GM21447 (cell line): ENCODE measurements around the gene SCG5.

Experiments used
- ATAC-seq: cut with Tn5 transposase; IDR thresholded peaks from one replicate; pipeline ENCODE4 v1.9.1; 2021; ENCODE audit not compliant: unreplicated experiment

The SCG5 gene

DNA sequence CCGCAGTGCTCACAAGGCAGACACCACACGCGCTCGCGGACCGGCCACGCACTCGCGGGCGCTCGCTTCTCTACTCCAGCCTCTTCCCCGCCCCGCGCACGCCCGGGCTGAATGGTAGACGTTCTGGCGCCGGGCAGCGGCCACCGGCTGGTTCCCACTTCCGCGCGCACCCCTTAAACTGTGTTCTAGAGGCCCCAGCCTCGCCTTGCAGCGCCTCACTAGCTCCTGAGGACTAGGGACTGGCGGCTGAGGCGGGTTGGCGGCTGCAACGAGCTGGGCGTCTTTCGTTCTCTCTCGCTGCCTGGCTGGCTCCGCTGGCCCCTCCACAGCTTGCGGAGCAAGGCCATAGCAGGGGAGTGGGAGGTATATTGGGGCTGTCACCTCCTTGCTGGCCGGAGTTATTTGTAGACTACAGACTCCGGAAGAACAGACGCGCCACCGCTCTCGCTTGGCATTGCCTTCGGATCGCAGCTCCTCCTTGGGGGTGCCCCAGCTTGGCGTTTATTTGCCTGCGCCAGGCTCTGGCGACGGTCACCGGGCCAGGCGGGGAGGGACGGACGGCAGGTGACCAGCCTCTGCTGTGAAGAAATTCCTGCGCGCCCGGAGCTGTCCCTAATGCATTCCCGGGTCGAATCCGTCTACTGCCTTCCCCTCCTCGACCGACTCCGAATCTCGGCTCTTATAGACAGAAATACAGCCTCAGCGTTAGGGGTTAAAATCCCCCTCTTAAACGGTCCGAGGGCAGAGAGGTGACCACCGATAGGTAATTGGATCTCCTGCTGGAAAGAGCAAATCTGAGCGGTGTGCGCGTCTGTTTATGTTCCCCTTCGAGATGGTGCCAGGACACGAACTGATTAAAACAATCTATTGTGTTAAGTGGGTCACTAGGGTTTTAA is 77.6 kb downstream of the SCG5 start:
- no peak for ATAC-seq

GRCh38 chr15:32721596-32721995 is 80.1 kb downstream of the SCG5 start:
- no peak for ATAC-seq

- no peak for ATAC-seq
Measured at GRCh38 chr15:32722136-32722535, 80.6 kb downstream of the SCG5 start.

DNA sequence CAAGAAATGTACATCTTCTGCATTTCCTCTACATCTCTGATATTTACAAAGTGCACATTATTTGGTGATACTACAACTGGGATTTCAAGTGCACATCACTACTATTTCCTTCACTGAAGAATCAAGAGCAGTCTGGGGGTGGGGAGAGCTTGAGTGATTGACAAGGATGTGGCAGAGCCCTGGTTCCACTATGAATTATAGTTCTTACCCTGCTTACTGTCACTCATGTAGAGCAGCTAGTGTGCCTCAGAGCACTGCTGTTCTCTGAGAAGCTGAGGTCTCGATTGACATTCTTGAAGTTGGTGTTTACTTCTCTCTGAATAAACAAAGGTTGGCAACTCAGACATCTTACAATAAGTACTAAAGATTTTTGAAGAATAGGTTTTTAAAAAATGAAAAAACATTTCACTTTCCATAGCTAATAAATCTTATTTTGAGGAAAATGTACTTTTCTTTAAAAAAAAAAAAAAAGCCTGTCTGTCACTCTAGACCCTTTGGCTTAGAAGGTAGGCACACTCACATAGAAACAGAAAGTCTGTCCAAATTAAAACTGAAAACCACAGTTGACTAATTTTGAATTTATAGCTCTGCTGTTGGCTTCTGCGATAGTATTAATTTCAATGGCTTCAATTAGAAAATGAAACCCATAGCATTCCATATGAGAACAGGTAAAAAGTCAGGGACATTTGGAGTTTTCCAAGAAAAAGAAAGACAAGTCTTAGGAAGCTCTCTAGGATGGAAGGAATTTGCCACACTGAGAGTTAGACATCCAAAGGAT is 81.8 kb downstream of the SCG5 start:
- ATAC-seq: peak; percentile 88

DNA sequence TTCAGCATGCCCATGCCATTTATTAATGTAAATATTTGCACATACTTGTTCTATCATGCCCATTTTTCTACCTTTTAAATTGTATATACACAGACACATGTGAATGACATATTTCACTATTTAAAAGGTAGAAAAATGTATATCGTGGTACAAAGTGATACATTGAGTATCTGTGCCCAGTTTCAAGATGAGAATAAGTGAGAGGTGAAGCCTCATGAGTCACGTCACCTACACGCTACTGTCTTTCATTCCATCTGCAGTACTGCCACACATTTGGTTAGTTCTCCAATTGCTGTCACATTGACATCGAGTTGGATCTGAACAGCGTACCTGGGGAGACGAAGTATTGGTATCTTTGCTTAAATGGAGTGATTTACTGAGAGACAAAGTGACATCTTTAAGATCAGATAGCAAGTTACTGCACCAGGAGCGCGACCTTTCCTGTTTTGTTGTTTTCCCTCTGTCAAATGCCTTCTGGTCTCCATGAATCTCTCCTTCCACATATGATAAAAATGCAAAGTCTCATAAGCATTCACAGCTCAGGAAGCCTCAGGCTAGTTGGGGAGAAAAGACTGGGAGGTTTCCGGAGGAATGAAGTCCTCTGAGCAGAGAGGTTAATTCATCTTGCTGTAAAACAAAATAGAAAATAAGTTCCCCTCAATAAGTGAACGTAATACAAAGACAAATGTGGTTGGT is 88.3 kb downstream of the SCG5 start:
- ATAC-seq: no peak

- no peak for ATAC-seq
Measured at GRCh38 chr15:32730677-32731654, 89.5 kb downstream of the SCG5 start.

GRCh38 chr15:32732574-32733157 is 91.2 kb downstream of the SCG5 start:
- ATAC-seq: no peak

DNA sequence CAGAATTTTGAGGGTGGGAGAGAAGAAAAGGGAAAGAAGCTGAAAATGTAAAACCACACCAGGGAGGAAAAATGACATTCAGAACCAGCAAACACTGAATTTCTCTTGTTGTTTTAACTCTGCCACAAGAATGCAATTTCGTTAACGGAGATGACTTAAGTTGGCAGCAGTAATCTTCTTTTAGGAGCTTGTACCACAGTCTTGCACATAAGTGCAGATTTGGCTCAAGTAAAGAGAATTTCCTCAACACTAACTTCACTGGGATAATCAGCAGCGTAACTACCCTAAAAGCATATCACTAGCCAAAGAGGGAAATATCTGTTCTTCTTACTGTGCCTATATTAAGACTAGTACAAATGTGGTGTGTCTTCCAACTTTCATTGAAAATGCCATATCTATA is 91.8 kb downstream of the SCG5 start:
- no peak for ATAC-seq

- ATAC-seq: no peak
Measured at GRCh38 chr15:32735989-32736700, 94.6 kb downstream of the SCG5 start.

DNA sequence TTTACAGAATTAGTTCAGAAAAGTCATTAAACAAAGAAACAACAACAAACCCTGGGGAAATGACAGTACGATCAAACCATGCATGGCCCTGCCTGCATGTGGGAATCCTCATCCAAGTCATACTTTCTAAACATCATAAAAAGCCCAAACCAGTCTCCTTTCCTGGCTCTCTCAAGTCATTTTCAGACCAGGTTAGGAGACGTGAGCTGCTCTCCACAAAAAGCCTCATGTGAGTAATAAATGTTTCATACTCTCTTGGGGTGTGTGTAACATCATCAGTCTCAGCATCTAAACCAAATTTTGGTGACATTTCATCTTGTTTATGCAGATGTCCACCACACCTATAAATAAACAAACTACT is 95.2 kb downstream of the SCG5 start:
- no peak for ATAC-seq

GRCh38 chr15:32737304-32737703 is 95.8 kb downstream of the SCG5 start:
- no peak for ATAC-seq

- ATAC-seq: no peak
Measured at GRCh38 chr15:32738666-32739065, 97.2 kb downstream of the SCG5 start.

DNA sequence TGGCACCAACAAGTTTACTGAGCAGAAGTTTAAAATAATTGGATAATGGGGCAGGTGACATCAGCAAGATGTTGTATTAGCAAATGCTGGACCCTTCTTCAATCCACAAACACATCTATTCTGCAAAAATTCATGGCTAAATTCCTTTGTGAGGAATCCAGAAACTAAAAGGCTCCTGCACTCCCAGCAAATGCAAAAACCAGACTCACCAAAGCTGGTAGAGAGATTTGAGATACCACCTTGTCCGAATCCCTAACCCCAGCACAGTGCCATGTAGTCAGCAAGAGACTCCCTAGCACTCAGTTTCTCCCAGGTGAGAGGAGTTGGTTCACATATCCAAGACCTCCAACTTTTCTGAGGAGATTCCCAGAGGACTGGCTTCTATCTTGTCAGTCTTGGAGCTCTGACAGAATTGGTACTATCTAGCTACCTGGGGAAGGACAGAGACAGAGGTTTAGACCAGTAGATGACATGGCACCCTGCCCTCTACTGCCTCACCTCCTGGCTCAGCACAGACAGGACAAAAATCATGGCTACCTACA is 98.1 kb downstream of the SCG5 start:
- no peak for ATAC-seq

DNA sequence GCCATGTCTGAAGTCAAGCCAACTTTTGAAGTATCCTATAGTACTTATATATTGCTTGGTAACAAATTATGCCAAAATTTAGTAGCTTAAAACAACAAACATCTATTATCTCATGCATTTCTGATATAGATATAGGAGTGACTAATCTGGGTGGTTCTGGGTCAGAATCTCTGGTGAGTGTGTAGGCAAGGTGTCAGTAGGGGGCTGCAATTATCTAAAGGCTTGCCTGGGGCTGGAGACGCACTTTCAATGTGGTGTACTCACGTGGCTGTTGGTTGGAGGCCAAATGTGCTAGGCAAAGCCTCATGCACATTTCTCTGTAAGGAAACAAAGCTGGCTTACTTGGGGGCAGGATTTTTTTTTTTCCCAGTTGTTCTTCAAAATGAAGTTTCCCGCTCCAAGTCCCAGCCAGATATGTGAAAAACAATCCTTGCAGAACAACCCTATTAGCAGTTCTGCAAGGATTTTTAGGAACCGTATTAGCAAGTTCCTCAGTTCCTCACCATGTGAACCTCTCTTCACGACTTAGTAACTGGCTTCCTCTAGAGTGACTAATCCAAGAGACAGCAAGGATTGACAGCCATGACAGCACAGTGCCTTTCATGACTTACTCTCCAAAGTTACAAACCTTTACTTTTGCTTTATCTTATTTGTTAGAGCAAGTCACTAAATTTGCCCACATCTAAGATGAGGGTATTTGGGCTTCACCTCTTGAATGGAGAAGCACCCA is 102.1 kb downstream of the SCG5 start:
- no peak for ATAC-seq

GRCh38 chr15:32746116-32746857 is 104.8 kb downstream of the SCG5 start:
- ATAC-seq: no peak
